Urinary bladder (tissue), 2 donors: ENCODE measurements around the gene BOLL. TPM values are rescaled to one million over a fixed set of nuclear protein-coding genes. Genes with fewer than 3 reads are reported as not detected.

Experiments
- polyA plus RNA-seq: library from polyadenylated mRNA; stranded (reverse); fragments of 200-250 nt; gene quantifications from one replicate; pipeline ENCODE4 v1.2.3, GENCODE V29; 2013
- total RNA-seq: library from RNA; depleted of rRNA; stranded (reverse); fragments of >200 nt; gene quantifications from one replicate; pipeline ENCODE4 v1.2.3, GENCODE V29; 2014
- donor health status: healthy.

BOLL gene
- total and polyA plus RNA-seq, 2 donors: 0.11 TPM; not detected in 1

Other genes with a start within 250 kb of the BOLL start
- 37.4 TPM for gene RFTN2, start 109.7 kb downstream of the BOLL start, total RNA-seq
- gene RFTN2, start 109.7 kb downstream of the BOLL start, polyA plus RNA-seq: 4.0 TPM
- gene MARS2, start 80.0 kb downstream of the BOLL start, total RNA-seq: 3.8 TPM
- gene MARS2, start 80.0 kb downstream of the BOLL start, polyA plus RNA-seq: 3.7 TPM
- gene PLCL1, start 19.3 kb upstream of the BOLL start, total RNA-seq: 17.8 TPM
- 6.0 TPM for gene PLCL1, start 19.3 kb upstream of the BOLL start, polyA plus RNA-seq